Measurements from ENCODE around the gene TOP2B.

The TOP2B gene

DNA sequence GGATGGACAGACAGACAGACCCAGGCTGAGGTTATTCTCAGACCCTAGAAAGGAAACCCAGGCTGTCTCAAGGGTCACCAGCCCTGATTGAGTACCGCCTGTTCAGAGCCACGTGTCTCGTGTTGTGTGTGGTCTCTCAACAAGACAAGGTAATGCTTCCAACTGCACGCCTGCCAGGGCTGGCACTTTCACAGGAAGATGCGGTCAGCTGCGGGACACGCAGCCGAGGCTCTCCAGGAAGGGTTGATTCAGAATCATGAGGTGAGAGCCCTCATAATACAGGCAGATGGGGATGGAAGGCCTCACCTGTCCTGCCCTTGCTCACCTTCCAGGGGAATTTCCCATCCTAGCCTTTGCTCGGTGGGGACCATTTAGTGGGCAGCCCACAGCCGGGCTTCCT lies 81.4 kb downstream of the TOP2B start:
- Histone ChIP-seq H3K9me3 (ENCODE audit: control insufficient read depth, low read length) (no peaks in the 10 kb centered on the region), H2AFZ (no peak overlapping the region), H3K4me2 (ENCODE audit: low read length) (no peak overlapping the region), H3K27me3 (ENCODE audit: control insufficient read depth, insufficient read depth, low read length) (no peaks in the 10 kb centered on the region), H3K36me3 (ENCODE audit: control insufficient read depth, insufficient read depth, low read length) (no peaks in the 10 kb centered on the region), H3K27ac (no peak overlapping the region), H3K4me3 (ENCODE audit: low read depth, low read length) (no peak overlapping the region), H3K79me2 (no peaks in the 10 kb centered on the region), H3K4me1 (no peaks in the 10 kb centered on the region), H3K9ac (no peak overlapping the region)
- TF ChIP-seq, protein P1, sequence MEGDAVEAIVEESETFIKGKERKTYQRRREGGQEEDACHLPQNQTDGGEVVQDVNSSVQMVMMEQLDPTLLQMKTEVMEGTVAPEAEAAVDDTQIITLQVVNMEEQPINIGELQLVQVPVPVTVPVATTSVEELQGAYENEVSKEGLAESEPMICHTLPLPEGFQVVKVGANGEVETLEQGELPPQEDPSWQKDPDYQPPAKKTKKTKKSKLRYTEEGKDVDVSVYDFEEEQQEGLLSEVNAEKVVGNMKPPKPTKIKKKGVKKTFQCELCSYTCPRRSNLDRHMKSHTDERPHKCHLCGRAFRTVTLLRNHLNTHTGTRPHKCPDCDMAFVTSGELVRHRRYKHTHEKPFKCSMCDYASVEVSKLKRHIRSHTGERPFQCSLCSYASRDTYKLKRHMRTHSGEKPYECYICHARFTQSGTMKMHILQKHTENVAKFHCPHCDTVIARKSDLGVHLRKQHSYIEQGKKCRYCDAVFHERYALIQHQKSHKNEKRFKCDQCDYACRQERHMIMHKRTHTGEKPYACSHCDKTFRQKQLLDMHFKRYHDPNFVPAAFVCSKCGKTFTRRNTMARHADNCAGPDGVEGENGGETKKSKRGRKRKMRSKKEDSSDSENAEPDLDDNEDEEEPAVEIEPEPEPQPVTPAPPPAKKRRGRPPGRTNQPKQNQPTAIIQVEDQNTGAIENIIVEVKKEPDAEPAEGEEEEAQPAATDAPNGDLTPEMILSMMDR (IDR thresholded peaks at IDR 0.05), result no peak

- Histone ChIP-seq H3K9ac (no peak overlapping the region), H3K4me1 (no peaks in the 10 kb centered on the region), H2AFZ (no peak overlapping the region), H3K9me3 (ENCODE audit: control insufficient read depth, low read length) (no peaks in the 10 kb centered on the region), H3K36me3 (ENCODE audit: control insufficient read depth, insufficient read depth, low read length) (no peaks in the 10 kb centered on the region), H3K27me3 (ENCODE audit: control insufficient read depth, insufficient read depth, low read length) (no peaks in the 10 kb centered on the region), H3K4me2 (ENCODE audit: low read length) (no peak overlapping the region), H3K4me3 (ENCODE audit: low read depth, low read length) (no peak overlapping the region), H3K79me2 (no peaks in the 10 kb centered on the region), H3K27ac (no peak overlapping the region)
- TF ChIP-seq, protein P1 (IDR thresholded peaks at IDR 0.05), result no peak
Measured at GRCh38 chr3:25582242-25582641, 82.5 kb downstream of the TOP2B start.

DNA sequence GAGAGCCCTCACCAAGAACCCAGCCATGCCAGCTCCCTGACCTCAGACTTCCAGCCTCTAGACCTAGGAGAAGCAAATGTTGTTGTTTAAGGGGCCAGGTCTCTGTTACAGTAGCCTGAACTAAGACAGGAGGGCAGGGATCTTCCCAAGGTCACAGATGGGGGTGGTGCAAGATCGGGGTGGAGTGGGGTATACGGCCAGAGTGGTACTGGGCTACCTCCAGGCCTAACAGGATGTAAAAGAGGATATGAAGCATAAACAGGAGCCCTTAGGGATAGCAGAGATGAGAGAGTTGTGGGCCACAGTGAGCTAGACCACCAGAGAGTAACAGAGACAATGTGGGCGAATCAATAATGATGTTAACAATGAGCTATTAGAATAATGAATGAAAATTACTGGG lies 82.9 kb downstream of the TOP2B start:
- H3K4me2 ChIP-seq (ENCODE audit: low read length), result no peak overlapping the region
- no peaks in the 10 kb centered on the region for H3K79me2 ChIP-seq
- H3K4me3 ChIP-seq (ENCODE audit: low read depth, low read length), result no peak overlapping the region
- no peaks in the 10 kb centered on the region for H3K36me3 ChIP-seq (ENCODE audit: control insufficient read depth, insufficient read depth, low read length)
- H3K9ac ChIP-seq, result no peak overlapping the region
- no peaks in the 10 kb centered on the region for H3K27me3 ChIP-seq (ENCODE audit: control insufficient read depth, insufficient read depth, low read length)
- no peak overlapping the region for H3K27ac ChIP-seq
- no peaks in the 10 kb centered on the region for H3K9me3 ChIP-seq (ENCODE audit: control insufficient read depth, low read length)
- TF ChIP-seq, protein P1 (IDR thresholded peaks at IDR 0.05), result no peak
- H3K4me1 ChIP-seq, result no peaks in the 10 kb centered on the region
- no peak overlapping the region for H2AFZ ChIP-seq

- Histone ChIP-seq H3K4me2 (ENCODE audit: low read length) (no peak overlapping the region), H3K9me3 (ENCODE audit: control insufficient read depth, low read length) (no peaks in the 10 kb centered on the region), H3K27me3 (ENCODE audit: control insufficient read depth, insufficient read depth, low read length) (no peaks in the 10 kb centered on the region), H3K9ac (no peak overlapping the region), H2AFZ (no peak overlapping the region), H3K36me3 (ENCODE audit: control insufficient read depth, insufficient read depth, low read length) (no peaks in the 10 kb centered on the region), H3K4me3 (ENCODE audit: low read depth, low read length) (no peak overlapping the region), H3K79me2 (no peaks in the 10 kb centered on the region), H3K4me1 (no peaks in the 10 kb centered on the region), H3K27ac (no peak overlapping the region)
- TF ChIP-seq, protein P1 (IDR thresholded peaks at IDR 0.05), result no peak
Measured at GRCh38 chr3:25581335-25581734, 83.4 kb downstream of the TOP2B start.

- H3K27ac ChIP-seq, result no peak overlapping the region
- no peaks in the 10 kb centered on the region for H3K79me2 ChIP-seq
- no peak overlapping the region for H2AFZ ChIP-seq
- no peaks in the 10 kb centered on the region for H3K36me3 ChIP-seq (ENCODE audit: control insufficient read depth, insufficient read depth, low read length)
- H3K4me1 ChIP-seq, result no peaks in the 10 kb centered on the region
- TF ChIP-seq, protein P1 (IDR thresholded peaks at IDR 0.05), result no peak
- no peaks in the 10 kb centered on the region for H3K27me3 ChIP-seq (ENCODE audit: control insufficient read depth, insufficient read depth, low read length)
- no peak overlapping the region for H3K4me2 ChIP-seq (ENCODE audit: low read length)
- H3K9ac ChIP-seq, result no peak overlapping the region
- no peak overlapping the region for H3K4me3 ChIP-seq (ENCODE audit: low read depth, low read length)
- no peaks in the 10 kb centered on the region for H3K9me3 ChIP-seq (ENCODE audit: control insufficient read depth, low read length)
Measured at GRCh38 chr3:25580534-25580933, 84.2 kb downstream of the TOP2B start.

All from parathyroid adenoma (tissue), 2 donors.